GM18873 (cell line): ENCODE results near the gene SRBD1.
A peak's percentile ranks its signal among the peaks of the same experiment; 100 is the strongest.
"Not testable (repeated sequence)": the region's sequence is repeated elsewhere in the genome, so short reads cannot be mapped to it uniquely, and the experiment has no call there.

Experiments
- ATAC-seq: cut with Tn5 transposase; IDR thresholded peaks from one replicate; pipeline ENCODE4 v1.9.1; 2021; ENCODE audit warnings: mild to moderate bottlenecking, moderate library complexity, moderate number of reproducible peaks; ENCODE audit not compliant: unreplicated experiment, low FRiP score

SRBD1 gene

DNA sequence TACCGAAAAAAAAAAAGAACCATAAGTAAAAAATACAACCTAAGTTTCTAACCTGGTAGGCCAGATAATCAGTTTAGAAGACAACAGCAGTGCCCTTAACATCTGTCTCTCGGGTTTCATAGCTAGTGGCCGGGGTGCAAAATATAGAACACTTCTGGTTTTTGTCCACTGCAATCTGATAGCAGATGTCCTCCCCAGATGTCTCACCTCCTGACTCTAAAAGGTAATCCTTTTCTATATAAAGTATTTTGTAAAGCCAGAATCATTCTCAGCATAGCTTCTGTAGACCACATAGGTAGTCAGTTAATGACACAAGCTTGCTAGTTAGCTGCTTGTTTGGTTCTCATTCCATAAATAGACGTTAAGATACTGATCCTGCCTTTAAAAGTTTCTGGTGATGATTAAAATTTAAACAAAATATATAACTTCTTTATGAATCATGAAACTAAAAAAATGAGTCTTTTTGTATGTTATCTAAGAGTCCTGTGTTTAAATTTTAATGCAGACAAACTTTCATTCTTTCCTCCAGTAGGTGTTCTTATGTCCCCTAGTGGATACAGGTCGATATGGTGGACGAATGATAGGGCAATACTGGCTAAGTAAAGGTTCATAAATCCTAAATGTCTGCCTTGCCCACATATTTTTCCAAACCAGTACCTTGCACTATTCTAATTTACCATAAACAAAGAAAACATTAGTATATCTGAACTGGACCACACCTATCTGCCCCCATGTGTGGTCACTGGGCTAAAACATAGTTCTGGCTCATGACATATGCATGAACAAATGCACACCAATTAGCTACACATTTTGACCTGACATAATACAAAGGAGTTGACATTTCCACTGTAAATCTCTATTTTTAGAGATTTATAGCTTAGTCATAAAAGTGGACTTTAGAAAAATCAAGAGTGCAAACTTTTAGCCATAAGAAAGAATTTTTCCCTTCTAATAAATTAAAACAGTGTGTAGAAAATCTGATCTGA lies 171.0 kb downstream of the SRBD1 start:
- ATAC-seq: peak; percentile 51

DNA sequence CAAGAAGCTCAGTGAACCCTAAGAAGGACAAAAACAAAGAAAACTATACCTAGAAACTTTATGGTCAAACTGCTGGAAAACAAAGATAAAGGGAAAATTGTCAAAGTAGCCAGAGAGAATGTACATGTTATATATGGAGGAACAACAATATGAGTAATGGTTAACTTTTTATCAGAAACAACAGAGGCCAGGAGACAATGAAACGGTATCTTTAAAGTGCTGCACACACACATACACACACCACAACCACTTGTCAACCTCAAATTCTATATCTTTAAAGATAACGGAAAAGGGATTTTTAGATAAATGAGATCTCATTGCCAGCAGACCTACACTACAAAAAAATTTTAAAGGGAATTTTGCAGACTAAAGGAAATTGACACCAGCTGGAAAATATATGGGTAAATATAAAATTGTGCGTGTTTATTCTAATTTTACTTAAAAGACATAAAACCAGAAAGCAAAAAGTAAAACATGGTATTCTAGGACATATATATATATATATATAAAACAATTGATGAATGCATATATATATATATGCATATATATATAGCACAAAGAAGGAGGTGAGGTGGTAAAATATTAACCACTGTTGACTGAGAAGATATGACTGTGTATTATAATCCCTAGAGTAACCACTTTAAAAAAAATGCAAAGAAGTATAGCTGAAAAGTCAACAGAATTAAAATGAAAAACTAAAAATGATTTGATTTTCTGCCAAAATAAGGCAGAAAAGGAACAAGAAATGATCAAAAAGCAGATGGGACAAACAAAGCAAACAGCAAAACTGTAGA lies 172.0 kb downstream of the SRBD1 start:
- ATAC-seq: no peak

DNA sequence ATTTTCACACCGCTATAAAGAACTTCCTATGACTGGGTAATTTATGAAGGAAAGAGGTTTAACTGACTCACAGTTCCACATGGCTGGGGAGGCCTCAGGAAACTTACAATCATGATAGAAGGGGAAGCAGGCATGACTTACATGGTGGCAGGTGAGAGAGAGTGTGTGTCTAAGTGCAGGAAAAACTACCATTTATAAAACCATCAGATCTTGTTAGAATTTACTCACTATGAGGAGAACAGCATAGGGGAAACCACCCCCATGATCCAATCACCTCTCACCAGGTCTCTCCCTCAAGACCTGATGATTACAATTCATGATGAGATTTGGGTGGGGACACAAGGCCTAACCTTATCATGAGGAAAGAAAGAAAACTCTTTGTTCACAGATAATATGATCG lies 174.6 kb downstream of the SRBD1 start:
- no peak for ATAC-seq

DNA sequence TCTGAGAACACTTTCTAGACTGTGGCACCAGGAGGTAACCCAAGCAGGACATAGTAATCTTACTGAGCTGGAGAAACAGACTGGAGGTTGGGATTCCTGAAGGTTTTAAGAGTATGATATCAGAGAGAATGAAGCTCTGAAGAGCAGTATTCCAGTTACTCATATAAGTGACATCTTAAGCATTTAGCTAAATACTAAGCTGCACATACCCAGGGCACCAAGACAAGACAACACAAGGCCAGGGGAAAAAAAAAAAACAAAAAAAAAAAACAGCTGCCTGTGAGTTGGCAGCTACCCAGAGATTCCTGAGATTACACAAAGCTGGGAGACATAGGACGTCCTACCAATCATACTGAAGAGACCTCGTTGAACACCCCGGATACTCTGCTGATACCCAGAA lies 175.8 kb downstream of the SRBD1 start:
- no peak for ATAC-seq

DNA sequence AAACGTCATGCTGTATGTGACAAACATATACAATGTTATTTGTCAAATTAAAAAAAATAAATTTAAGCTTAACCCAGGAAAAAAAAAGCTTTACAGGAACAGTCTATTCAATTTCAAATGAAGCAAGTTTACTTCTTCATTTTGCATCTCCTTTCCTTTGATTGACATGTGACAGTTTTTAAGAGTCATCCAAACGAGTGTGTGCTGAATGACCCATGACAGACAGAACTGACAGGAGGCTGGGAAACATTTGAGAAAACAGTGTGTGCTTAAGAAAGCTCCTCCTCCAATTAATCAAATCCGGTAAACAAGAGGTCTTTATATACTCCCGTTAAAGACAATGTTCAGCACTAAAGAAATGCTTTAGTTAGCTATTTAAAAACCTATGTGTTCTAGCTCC lies 177.7 kb downstream of the SRBD1 start:
- ATAC-seq: no peak

DNA sequence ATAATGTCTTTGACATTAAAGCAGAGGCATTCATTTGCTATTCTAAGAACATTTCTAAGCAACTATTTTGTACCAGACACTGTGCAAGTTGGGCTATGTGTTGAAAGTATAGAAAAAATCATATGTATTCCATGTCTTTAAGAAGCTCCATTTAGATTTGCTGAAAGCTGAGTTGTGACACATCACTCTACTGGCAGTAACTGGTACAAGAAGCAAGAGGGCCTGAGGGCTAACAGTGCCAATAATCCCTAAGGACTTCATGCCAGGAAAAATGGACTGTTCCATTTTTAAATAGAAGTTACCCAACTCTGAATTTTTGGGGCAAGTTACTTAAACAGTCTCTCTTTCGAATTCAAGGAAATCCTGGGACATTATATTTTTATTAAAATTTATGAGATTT lies 178.7 kb downstream of the SRBD1 start:
- ATAC-seq: no peak

DNA sequence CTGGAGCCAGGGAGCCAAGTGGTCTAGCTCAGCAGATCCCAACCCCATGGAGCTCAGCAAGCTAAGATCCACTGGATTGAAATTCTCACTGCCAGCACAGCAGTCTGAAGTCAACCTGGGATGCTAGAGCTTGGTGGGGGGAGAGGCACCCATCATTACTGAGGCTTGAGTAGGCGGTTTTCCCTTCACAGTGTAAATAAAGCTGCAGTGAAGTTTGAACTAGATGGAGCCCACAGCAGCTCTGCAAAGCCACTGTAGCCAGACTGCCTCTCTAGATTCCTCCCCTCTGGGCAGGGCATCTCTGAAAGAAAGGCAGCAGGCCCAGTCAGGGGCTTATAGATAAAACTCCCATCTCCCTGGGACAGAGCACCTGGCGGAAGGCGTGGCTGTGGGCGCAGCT lies 185.0 kb downstream of the SRBD1 start:
- not testable (repeated sequence) for ATAC-seq

DNA sequence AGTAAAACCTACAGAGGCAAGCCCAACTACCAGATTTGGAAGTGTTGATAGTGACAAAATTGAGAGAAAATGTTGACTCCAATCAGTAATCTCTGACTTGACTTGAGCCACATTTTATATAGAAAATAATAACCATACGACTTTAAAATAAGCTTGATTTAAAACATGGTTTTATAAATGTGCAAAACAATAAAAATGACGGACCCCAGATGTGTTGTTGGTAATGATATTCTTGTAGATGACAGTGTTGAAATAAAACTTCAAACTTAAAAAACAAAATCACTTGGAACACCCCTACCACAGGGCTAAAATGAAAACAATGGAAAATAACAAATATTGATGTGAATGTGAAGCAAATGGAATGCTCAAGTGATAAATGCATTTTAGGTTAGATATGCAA lies 188.1 kb downstream of the SRBD1 start:
- ATAC-seq: no peak

DNA sequence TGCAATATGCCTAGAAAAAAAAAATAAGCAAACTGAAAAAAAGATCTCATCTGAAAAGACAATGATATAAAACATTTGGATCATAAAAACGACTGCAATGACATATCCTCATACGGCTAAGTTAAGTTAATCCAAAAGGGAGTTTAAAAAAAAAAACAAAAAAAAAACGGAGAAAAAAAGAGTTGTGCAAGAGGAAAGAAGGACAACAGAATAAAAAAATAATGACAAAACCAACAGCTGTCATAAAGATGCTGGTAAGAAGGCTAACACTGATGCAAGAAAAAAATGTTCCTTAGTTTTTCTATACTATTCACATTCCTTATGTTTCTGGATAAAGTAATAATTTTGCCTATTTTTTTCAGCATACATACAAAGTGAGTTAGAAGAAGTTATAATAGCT lies 192.5 kb downstream of the SRBD1 start:
- no peak for ATAC-seq

DNA sequence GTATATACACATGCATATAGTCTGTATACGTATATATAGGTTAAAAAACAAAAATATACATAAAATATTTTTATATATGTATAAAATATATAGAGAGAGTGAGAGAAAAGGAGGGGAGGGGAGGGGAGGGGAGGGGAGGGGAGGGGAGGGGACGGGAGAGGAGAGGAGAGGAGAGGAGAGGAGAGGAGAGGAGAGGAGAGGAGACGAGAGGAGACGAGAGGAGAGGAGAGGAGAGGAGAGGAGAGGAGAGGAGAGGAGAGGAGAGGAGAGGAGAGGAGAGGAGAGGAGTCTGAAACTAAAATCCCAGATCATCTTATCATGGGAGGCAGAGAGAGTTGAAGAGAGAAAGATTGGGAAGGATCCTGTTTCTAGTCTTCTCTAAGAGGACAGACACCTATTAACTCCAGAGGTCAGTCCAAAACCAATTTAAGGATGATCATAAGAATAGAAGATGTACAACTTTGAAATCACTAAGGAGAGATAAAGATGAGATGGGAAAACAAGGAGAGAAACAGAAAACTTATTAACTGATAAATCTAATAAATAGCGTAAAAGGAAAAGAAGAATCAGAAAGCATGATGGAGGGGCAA lies 195.4 kb downstream of the SRBD1 start:
- ATAC-seq: no peak

DNA sequence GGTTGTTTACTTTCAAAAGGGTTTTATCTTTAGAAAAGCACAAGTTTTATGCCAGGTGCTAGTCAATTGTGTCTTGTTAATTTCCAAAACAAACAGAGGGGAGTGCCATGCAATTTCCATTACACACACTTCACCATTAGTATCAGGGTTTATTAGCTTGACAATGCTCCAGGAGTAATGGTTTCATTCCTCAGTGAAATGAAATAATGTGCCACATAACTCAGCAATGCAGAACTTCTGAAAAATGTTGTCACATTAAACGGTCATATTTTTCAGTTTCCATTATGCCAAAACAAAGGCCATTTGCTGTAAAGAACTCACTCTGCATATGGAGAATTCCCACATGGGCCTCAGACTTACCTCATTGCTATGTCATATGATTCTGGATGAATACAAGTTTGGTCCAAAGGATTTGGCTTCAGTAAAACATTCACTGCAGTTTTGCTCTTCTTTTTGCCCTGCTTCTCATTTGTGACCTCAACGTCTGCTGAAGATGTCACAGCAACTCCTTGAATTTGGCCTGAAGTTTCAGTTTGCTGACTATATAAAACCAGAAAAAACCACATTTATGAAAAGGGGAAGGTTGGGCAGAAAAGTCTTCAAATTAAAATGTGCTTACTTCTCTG lies 198.2 kb downstream of the SRBD1 start:
- no peak for ATAC-seq

DNA sequence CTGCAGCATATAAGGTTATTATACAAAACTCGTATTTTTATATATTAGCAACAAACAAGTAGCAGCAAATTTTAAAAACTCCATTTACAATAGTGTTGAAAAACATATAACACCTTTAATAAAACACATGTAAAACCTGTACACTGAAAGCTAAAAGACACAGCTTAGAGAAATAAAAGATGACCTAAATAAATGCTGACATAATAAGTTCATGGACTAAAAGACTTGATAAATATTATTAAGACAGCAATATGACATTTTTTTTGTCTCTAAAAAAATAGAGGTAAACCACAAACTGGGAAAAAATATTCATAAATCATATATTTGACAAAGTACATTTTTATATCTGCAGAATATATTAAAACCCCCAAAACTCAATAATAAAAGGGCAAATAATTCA lies 201.4 kb downstream of the SRBD1 start:
- no peak for ATAC-seq

DNA sequence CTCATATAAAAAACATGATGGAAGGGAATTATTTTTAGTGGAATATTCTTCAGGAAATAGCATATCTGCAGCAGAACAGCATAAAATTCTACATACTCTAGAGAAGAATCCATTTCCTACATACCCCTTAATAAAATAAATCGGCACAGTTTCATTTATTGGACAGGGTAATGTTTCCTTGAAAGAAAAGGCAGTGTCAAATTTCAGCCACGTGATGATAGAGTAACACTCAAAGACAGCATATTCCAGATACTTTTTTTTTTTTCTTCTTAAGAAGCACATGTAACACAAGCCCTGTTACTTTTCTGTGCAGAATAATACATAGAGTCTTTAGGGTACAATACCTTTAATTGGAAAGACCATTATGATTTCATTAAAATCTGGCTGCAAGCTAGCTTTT lies 204.4 kb downstream of the SRBD1 start:
- ATAC-seq: no peak

DNA sequence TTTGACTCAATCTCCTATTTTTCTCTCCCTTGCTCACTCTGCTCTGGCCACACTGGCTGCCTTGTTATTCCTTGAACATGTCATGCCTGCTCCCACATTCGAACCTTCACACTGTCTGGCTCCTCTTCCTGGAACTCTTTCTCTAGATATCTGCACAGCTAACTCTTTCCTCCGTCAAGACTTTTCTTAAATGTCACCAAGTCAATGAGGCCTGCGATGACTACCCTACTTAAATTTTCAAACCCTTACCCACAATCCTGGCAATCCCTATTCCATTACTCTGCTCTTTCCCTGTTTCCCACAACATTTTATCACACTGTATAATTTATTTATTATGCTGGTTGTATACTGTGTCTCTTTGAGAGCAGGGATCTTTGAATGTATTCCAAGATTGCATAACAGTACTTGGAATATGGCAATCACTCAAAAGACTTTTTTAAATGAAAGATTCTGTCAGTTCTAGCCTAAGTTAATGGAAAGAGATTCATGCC lies 206.2 kb downstream of the SRBD1 start:
- no peak for ATAC-seq

DNA sequence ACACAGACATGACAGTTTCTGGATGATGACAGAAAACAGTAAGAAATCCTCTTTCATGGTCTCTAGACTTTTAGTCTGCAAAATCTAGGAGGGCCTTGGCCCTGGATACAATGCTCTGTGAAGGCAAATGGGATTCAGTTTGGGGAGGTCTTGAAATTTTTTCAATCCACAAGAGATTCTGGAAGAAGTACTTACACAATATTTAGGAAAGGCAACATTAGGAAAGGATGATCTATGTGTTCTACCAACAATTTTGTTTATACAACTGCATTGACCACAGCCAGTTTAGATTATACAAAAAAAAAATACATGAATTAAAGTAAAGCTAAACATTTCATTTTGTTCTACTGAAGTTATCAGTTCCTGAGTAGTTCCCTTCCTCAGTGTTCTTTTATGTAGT lies 208.0 kb downstream of the SRBD1 start:
- no peak for ATAC-seq

DNA sequence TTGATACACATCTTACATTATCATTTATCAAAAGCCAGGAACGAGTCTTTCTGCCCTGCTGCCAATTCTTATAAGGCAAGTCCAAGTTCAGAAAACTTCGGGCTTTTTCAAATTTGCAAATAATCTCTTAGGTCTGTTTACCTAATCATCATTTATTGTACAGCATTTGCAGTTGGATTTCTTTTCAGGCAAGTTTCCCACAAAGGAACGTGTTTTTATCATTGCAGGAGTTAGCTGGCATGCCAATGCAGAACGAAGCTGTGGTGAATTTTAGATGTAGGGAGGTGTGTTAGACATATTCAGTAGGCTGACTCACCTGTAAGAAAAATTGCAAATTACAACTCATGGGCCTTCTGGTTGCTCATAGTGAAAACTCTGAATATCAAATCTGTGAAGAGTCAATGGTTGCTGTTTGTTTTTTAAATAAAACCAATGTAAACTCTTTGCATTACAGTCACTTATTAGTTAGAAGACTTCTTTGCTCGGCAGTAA lies 209.6 kb downstream of the SRBD1 start:
- no peak for ATAC-seq

DNA sequence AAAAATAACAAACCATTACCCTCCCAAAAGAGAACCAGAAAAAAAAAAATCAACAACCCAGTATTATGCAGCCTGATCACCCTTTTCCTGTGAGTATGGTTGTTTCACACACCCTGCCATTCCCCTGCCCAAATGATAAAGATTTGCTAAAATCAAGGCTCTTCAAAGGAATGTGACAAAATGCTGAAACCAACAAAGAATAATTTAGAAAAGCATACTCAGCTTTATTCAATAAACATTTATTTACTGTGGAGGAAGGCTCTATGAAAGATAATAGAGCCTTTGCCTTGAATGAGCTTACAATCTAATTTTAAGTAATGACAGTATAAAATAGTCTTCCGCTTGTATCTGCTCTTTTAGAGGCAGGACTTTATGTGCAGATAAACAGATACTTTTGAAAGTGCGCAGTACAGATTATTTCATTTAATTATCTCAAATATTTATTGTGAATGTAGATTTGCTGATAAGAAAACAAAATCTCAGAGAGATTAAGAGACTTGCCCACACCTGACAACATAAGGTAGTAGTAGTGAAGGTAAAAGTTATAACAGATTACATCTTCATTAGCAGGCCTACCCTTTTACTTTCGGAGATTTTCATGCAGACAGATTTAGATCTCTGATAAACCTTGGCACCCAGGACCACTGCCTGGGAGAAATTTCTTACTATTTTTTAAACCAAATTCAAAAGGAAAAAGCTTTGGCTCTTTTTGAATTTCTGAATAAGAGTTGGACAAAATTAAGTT lies 211.9 kb downstream of the SRBD1 start:
- ATAC-seq: no peak

DNA sequence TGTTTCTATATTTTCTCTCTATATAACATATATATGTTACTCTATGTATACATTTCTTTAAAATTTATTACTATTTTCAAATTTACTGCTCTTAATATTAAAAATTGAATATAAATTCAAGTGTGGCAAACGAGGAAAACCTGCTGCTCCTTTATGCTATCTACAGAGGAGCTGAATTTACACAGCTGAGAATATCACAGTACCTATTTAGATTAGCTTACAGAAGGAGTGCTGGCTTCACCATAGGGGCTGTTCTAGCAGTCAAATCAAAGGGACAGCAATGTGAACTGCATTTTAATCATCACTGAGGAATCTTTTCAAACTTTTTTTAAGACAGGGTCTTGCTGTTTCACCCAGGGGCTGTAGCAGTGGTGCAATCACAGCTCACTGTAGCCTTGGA lies 213.8 kb downstream of the SRBD1 start:
- no peak for ATAC-seq

DNA sequence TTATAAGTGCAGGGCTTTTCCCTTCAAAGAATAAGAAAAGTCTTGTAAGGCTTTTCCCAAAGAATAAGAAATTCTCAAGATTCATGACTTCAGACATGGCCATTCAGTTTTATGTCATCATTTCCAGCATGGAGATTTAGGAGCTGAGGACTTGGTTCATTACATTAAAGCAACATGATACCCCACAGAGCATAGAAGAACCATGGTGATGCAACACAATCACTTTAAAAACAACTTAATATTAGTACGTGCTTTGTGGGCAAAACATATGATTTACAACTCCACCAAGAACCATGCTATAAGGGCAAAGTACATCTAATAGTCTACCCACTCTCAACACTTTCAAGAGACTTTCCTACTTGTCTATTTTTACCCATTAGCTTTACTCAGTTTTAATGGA lies 214.4 kb downstream of the SRBD1 start:
- no peak for ATAC-seq

DNA sequence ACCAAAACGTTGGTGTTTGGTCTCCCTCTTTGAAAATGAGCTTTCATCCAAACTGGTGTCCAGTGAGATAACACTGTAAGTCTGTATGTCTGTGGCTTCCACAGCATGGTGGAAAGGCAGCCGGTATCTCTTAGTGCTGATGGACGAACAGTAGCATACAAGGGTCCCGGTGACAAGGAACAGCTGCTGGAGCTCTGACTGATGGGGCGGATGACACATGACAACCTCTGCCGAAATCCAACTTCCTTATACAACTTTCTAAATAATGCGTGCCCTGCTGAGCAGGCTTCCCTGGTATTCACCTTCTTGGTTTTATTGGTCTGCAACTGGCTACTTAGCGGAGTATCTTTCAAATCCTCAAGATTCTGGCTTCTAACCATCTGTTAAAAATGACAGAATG lies 216.2 kb downstream of the SRBD1 start:
- ATAC-seq: no peak
